ENCODE measurements around the gene BLOC1S1. TPM values are rescaled to one million over a fixed set of nuclear protein-coding genes. Genes with fewer than 3 reads are reported as not detected.

BLOC1S1 gene
- total and polyA plus RNA-seq, 9 of the 15 experiments (the other 6 are each of a cell fraction or from before 2014, with no cell fraction given): 75.2 to 161 (median 98.8) TPM

DNA sequence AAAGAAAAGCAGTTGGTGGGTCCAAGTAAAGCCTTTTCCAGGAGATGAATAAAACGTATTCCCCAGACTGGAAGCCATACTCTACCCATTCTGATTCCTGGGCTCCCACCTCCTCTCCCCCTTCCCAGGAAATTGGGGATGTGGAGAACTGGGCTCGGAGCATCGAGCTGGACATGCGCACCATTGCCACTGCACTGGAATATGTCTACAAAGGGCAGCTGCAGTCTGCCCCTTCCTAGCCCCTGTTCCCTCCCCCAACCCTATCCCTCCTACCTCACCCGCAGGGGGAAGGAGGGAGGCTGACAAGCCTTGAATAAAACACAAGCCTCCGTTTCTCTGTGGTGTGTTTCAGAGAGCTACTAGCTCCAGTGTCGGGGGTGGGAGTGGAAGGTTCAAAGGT, 3.5 kb downstream of the BLOC1S1 start:
- in situ Hi-C loops (cut with MboI): no loop called here
- 67% methylated on average over 7 of the region's 7 CpGs for WGBS (ENCODE audit: insufficient coverage, low coverage, missing lambda C conversion rate)

More for the DNA sequence above, 3.5 kb downstream of the BLOC1S1 start:
- no peak for TF ChIP-seq ZFP1 (CRISPR knock-in tag; IDR thresholded peaks at IDR 0.05)
- TF ChIP-seq ZNF239 (CRISPR knock-in tag; IDR thresholded peaks at IDR 0.05): no peak
- no peak for TF ChIP-seq HNRNPH1 (optimal IDR thresholded peaks at IDR 0.05; ENCODE audit: low read depth, low read length)
- TF ChIP-seq MTA1 (IDR thresholded peaks at IDR 0.05; ENCODE audit: borderline replicate concordance): no peak
- TF ChIP-seq, protein P1, sequence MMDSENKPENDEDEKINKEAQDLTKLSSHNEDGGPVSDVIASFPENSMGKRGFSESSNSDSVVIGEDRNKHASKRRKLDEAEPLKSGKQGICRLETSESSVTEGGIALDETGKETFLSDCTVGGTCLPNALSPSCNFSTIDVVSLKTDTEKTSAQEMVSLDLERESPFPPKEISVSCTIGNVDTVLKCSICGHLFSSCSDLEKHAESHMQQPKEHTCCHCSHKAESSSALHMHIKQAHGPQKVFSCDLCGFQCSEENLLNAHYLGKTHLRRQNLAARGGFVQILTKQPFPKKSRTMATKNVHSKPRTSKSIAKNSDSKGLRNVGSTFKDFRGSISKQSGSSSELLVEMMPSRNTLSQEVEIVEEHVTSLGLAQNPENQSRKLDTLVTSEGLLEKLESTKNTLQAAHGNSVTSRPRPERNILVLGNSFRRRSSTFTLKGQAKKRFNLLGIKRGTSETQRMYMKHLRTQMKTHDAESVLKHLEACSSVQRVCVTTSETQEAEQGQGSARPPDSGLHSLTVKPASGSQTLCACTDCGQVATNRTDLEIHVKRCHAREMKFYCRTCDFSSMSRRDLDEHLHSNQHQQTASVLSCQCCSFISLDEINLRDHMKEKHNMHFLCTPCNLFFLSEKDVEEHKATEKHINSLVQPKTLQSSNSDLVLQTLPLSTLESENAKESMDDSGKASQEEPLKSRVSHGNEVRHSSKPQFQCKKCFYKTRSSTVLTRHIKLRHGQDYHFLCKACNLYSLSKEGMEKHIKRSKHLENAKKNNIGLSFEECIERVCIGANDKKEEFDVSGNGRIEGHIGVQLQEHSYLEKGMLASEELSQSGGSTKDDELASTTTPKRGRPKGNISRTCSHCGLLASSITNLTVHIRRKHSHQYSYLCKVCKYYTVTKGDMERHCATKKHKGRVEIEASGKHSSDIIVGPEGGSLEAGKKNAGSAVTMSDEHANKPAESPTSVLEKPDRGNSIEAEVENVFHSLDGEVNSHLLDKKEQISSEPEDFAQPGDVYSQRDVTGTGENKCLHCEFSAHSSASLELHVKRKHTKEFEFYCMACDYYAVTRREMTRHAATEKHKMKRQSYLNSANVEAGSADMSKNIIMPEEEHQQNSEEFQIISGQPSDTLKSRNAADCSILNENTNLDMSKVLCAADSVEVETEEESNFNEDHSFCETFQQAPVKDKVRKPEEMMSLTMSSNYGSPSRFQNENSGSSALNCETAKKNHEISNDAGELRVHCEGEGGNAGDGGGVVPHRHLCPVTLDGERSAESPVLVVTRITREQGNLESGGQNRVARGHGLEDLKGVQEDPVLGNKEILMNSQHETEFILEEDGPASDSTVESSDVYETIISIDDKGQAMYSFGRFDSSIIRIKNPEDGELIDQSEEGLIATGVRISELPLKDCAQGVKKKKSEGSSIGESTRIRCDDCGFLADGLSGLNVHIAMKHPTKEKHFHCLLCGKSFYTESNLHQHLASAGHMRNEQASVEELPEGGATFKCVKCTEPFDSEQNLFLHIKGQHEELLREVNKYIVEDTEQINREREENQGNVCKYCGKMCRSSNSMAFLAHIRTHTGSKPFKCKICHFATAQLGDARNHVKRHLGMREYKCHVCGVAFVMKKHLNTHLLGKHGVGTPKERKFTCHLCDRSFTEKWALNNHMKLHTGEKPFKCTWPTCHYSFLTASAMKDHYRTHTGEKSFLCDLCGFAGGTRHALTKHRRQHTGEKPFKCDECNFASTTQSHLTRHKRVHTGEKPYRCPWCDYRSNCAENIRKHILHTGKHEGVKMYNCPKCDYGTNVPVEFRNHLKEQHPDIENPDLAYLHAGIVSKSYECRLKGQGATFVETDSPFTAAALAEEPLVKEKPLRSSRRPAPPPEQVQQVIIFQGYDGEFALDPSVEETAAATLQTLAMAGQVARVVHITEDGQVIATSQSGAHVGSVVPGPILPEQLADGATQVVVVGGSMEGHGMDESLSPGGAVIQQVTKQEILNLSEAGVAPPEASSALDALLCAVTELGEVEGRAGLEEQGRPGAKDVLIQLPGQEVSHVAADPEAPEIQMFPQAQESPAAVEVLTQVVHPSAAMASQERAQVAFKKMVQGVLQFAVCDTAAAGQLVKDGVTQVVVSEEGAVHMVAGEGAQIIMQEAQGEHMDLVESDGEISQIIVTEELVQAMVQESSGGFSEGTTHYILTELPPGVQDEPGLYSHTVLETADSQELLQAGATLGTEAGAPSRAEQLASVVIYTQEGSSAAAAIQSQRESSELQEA (IDR thresholded peaks at IDR 0.05; ENCODE audit: low read depth): no peak
- Histone ChIP-seq H3K4me2 (ENCODE audit: insufficient read depth, low read length) (no peak overlapping the region), H3K27ac (ENCODE audit: extremely low read depth, low read depth, low read length) (no peak overlapping the region), H2AFZ (ENCODE audit: low read depth, low read length) (no peak overlapping the region), H3K4me1 (replicated peaks in 1 of 2; ENCODE audit: control insufficient read depth in 2 of 2, insufficient read depth in 2 of 2, low read length in 2 of 2) (peaks cover 18 to 29% of the 10 kb centered on the region in 2 experiments; a peak in 4 of 5 replicates), H3K79me2 (ENCODE audit: control insufficient read depth, insufficient read depth, low read length) (peaks cover 6% of the 10 kb centered on the region; the same call in 2 of the 3 replicates), H3K9ac (ENCODE audit: insufficient read depth in 1 of 2, low read depth in 2 of 2, low read length in 2 of 2) (no peak overlapping the region), H3K36me3 (ENCODE audit: control insufficient read depth, insufficient read depth, low read length) (peaks cover 12% of the 10 kb centered on the region; the same call in 2 of the 3 replicates), H3K9me1 (ENCODE audit: control insufficient read depth, insufficient read depth, low read length) (no peaks in the 10 kb centered on the region), H3K9me3 (replicated peaks; ENCODE audit: control insufficient read depth, insufficient read depth, low read depth, low read length) (no peaks in the 10 kb centered on the region), H3K4me3 (no peak overlapping the region), H4K20me1 (replicated peaks; ENCODE audit: control insufficient read depth, insufficient read depth, low read length) (peaks cover 8% of the 10 kb centered on the region; the same call in 1 of the 2 replicates), H3K27me3 (ENCODE audit: control insufficient read depth in 2 of 2, insufficient read depth in 2 of 2, low read length in 2 of 2) (no peaks in the 10 kb centered on the region)
- DNase-seq (ENCODE audit: extremely low read depth in 1 of 4, low spot score in 3 of 4) (no peak), ATAC-seq (no peak), FAIRE-seq (no peak)
- POLR2A ChIA-PET: interaction anchor here (0.5 to 1.7 kb wide), 7 partner anchors 10 to 600 kb away, joined by 3 to 8 read pairs (median 5); partner anchors contain the start of gene CD63
- CTCF ChIA-PET (ENCODE audit: low intra/inter-chr PET ratio): no interaction called here
- intact Hi-C loops (cut with micrococcal nuclease): no loop called here
- BruUV-seq (replicated peaks): no TSS peak
